ENCODE results near the gene AHCY. TPM values are rescaled to one million over a fixed set of nuclear protein-coding genes. Genes with fewer than 3 reads are reported as not detected.
"Not testable (repeated sequence)": the region's sequence is repeated elsewhere in the genome, so short reads cannot be mapped to it uniquely, and the experiment has no call there.

AHCY gene
- total RNA-seq, 1 experiment from 2014 or later: 401 TPM

DNA sequence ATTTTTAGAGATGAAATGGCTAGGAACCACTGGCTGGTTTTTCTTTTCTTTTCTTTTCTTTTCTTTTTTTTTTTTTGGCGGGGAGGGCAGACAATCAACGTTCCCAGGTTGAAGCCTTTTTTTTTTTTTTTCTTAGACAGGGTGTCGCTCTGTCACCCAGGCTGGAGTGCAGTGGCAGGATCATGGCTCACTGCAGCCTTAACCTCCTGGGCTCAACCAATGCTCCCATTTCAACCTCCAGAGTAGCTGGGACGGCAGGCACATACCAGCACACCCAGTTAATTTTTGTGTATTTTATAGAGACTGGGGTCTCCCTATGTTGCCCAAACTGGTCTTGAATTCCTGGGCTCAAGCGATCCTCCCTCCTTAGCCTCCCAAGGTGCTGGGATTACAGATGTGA, 41.1 kb upstream of the AHCY start (continued):
- no peak for TF ChIP-seq CREM (CRISPR knock-in tag; IDR thresholded peaks at IDR 0.05)

DNA sequence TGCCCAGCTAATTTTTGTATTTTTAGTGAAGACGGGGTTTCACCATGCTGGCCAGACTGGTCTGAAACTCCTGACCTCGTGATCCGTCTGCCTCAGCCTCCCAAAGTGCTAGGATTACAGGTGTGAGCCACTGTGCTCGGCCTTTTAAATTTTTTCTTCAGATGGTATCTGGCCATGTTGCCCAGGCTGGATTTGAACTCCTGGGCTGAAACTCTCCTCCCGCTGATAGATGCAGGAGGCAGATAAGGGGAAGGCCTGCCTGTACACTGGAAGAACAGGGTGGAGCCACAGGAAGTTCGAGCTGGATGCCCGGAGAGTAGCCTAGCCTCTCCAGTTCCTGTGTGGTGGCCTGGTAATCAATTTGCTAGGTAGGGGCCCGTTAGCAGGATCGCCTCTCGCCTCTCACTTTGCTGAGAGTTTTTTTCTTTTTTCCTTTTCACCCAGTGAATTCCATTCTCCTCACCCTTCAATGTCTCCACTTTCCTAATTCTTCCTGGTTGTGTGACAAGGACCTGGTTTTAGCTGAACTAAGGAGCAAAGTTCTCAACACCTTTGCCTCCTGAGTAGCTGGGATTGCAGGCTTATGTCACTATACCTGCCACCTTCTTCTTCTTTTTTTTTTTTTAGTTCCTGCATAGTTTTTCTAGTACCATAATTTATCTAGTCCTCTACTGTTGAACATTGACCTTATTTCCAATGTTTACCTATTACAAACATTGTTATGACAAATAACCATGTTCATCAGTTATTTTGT, 40.5 kb upstream of the AHCY start:
- ATAC-seq (0 out of 2 replicates have a peak, but pooled peaks have one; percentile 30), DNase-seq (ENCODE audit: low spot score) (no peak)
- ChIA-PET CTCF (interaction anchor here (3.7 kb wide), 1 partner anchor 31 kb away, joined by 28 read pairs; no protein-coding TSS in a partner anchor), POLR2A (no interaction called here)
- Mint-ChIP-seq H3K27me3 (ENCODE audit: low read depth) (no peaks in the 10 kb centered on the region), H3K36me3 (no peaks in the 10 kb centered on the region), H3K4me3 (no peak overlapping the region), H3K9me3 (no peaks in the 10 kb centered on the region), H3K4me1 (peaks cover 16% of the 10 kb centered on the region), H3K27ac (no peak overlapping the region)
- TF ChIP-seq, protein P1, sequence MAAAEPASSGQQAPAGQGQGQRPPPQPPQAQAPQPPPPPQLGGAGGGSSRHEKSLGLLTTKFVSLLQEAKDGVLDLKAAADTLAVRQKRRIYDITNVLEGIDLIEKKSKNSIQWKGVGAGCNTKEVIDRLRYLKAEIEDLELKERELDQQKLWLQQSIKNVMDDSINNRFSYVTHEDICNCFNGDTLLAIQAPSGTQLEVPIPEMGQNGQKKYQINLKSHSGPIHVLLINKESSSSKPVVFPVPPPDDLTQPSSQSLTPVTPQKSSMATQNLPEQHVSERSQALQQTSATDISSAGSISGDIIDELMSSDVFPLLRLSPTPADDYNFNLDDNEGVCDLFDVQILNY (CRISPR knock-in tag; IDR thresholded peaks at IDR 0.05): no peak
- TF ChIP-seq, protein P2, sequence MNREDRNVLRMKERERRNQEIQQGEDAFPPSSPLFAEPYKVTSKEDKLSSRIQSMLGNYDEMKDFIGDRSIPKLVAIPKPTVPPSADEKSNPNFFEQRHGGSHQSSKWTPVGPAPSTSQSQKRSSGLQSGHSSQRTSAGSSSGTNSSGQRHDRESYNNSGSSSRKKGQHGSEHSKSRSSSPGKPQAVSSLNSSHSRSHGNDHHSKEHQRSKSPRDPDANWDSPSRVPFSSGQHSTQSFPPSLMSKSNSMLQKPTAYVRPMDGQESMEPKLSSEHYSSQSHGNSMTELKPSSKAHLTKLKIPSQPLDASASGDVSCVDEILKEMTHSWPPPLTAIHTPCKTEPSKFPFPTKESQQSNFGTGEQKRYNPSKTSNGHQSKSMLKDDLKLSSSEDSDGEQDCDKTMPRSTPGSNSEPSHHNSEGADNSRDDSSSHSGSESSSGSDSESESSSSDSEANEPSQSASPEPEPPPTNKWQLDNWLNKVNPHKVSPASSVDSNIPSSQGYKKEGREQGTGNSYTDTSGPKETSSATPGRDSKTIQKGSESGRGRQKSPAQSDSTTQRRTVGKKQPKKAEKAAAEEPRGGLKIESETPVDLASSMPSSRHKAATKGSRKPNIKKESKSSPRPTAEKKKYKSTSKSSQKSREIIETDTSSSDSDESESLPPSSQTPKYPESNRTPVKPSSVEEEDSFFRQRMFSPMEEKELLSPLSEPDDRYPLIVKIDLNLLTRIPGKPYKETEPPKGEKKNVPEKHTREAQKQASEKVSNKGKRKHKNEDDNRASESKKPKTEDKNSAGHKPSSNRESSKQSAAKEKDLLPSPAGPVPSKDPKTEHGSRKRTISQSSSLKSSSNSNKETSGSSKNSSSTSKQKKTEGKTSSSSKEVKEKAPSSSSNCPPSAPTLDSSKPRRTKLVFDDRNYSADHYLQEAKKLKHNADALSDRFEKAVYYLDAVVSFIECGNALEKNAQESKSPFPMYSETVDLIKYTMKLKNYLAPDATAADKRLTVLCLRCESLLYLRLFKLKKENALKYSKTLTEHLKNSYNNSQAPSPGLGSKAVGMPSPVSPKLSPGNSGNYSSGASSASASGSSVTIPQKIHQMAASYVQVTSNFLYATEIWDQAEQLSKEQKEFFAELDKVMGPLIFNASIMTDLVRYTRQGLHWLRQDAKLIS (CRISPR knock-in tag; IDR thresholded peaks at IDR 0.05; ENCODE audit: borderline replicate concordance): no peak

DNA sequence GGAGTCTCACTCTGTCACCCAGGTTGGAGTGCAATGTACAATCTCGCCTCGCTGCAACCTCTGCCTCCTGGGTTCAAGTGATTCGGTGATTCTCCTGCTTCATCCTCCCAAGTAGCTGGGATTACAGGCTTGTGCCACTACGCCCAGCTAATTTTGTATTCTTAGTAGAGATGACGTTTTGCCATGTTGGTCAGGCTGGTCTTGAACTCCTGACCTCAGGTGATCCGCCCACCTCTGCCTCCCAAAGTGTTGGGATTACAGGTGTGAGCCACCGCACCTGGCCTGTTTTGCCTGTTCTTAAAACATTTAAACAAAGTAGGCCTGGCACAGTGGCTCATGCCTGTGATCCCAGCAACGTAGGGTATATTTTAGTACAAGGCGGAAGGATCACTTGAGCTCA, 38.0 kb upstream of the AHCY start:
- Mint-ChIP-seq H3K4me1 (peaks cover 16% of the 10 kb centered on the region), H3K27ac (peak overlapping the region; percentile 49; the same call in 1 of the 2 replicates)
- H3K27me3 Mint-ChIP-seq (ENCODE audit: low read depth); H3K4me3 Mint-ChIP-seq; ATAC-seq; CTCF ChIA-PET; H3K9me3 Mint-ChIP-seq; DNase-seq (ENCODE audit: low spot score); POLR2A ChIA-PET; H3K36me3 Mint-ChIP-seq: not testable (repeated sequence)

DNA sequence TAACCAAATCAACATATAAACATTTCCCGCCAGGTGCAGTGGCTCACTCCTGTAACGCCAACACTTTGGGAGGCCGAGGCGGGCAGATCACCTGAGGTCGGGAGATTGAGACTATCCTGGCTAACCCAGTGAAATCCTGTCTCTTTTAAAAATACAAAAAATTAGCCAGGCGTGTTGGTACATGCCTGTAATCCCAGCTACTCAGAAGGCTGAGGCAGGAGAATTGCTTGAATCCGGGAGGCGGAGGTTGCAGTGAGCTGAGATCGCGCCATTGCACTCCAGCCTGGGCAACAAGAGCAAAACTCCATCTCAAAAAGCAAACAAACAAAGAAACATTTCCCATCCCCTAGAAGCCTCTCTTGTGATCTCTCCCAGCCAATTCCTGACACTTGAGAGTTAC, 37.6 kb upstream of the AHCY start:
- DNase-seq (ENCODE audit: low spot score); H3K9me3 Mint-ChIP-seq; H3K27me3 Mint-ChIP-seq (ENCODE audit: low read depth); ATAC-seq; H3K36me3 Mint-ChIP-seq; H3K4me3 Mint-ChIP-seq; POLR2A ChIA-PET: not testable (repeated sequence)
- Mint-ChIP-seq H3K4me1 (peaks cover 13% of the 10 kb centered on the region), H3K27ac (peak overlapping the region; percentile 49; the same call in 1 of the 2 replicates)
- CTCF ChIA-PET: interaction anchor here (0.6 to 10.2 kb wide), 2 partner anchors 29 to 186 kb away, joined by 5 to 83 read pairs; no protein-coding TSS in a partner anchor

DNA sequence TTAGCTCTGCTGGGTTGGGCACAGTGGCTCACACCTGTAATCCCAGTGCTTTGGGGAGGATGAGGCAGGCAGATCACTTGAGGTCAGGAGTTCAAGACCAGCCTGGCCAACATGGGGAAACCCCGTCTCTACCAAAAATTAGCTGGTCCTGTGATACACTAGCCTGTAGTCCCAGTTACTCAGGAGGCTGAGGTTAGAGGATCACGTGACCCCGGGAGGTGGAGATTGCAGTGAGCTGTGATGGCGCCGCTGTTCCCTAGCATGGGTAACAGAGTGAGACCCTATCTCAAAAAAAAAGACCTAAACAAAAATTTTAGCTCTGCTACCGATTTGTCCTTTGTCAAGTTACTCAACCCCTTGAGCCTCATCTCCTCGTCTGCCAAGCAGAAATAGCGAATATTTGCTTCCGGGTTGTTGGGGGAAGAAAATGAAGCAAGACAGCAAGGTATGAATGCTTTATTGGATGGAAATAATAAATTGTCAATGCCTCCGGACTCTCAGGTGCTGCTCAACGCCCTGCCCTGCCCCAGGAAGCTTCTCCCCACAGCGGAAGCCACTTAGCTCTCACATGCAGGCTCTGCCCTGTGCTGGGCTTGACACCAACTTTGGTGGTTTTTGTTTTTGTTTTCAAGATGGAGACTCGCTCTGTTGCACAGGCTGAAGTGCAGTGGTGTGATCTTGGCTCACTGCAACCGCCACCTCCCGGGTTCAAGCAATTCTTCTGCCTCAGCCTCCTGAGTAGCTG, 35.0 kb upstream of the AHCY start:
- Mint-ChIP-seq H3K27ac (no peak overlapping the region), H3K4me3 (no peak overlapping the region), H3K27me3 (ENCODE audit: low read depth) (no peaks in the 10 kb centered on the region), H3K9me3 (no peaks in the 10 kb centered on the region), H3K4me1 (peaks cover 3% of the 10 kb centered on the region; the same call in 1 of the 2 replicates), H3K36me3 (no peaks in the 10 kb centered on the region)
- ChIA-PET POLR2A (interaction anchor here (0.5 to 0.8 kb wide), 2 partner anchors 25 to 158 kb away, joined by 3 read pairs; partner anchors contain the start of gene ITCH), CTCF (interaction anchor here (0.6 to 10.2 kb wide), 4 partner anchors 25 to 184 kb away, joined by 3 to 83 read pairs (median 4); partner anchors contain the start of gene ITCH)
- ATAC-seq (no peak), DNase-seq (ENCODE audit: low spot score) (no peak)
- TF ChIP-seq ZNF232 (CRISPR knock-in tag; IDR thresholded peaks at IDR 0.05) (no peak), NR3C1 (CRISPR knock-in tag; conservative IDR thresholded peaks at IDR 0.05; ENCODE audit: low read depth) (no peak), NR2C2 (CRISPR knock-in tag; IDR thresholded peaks at IDR 0.05) (no peak), ZNF317 (CRISPR knock-in tag; IDR thresholded peaks at IDR 0.05; ENCODE audit: borderline replicate concordance, low read depth) (no peak), TEAD1 (CRISPR knock-in tag; IDR thresholded peaks at IDR 0.05) (no peak), ZNF263 (CRISPR knock-in tag; IDR thresholded peaks at IDR 0.05; ENCODE audit: low read depth) (no peak), NFE2L1 (CRISPR knock-in tag; IDR thresholded peaks at IDR 0.05) (no peak), ZNF138 (CRISPR knock-in tag; conservative IDR thresholded peaks at IDR 0.05) (no peak)
- TF ChIP-seq, protein P2 (CRISPR knock-in tag; IDR thresholded peaks at IDR 0.05; ENCODE audit: borderline replicate concordance): no peak
- TF ChIP-seq, protein P3, sequence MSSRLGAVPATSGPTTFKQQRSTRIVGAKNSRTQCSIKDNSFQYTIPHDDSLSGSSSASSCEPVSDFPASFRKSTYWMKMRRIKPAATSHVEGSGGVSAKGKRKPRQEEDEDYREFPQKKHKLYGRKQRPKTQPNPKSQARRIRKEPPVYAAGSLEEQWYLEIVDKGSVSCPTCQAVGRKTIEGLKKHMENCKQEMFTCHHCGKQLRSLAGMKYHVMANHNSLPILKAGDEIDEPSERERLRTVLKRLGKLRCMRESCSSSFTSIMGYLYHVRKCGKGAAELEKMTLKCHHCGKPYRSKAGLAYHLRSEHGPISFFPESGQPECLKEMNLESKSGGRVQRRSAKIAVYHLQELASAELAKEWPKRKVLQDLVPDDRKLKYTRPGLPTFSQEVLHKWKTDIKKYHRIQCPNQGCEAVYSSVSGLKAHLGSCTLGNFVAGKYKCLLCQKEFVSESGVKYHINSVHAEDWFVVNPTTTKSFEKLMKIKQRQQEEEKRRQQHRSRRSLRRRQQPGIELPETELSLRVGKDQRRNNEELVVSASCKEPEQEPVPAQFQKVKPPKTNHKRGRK (CRISPR knock-in tag; IDR thresholded peaks at IDR 0.05; ENCODE audit: borderline replicate concordance): no peak
